Ishikawa (cell line): ENCODE measurements around the gene CROCC2.

Experiments used
- EP300 ChIP-seq: IDR thresholded peaks from 2 replicates; pipeline ENCODE4 v1.6.1; 2012; ENCODE audit warnings: borderline replicate concordance
- FOXM1 ChIP-seq: IDR thresholded peaks from 2 replicates; pipeline ENCODE4 v1.6.1; 2012; ENCODE audit warnings: low read depth, borderline replicate concordance
- MAX ChIP-seq: IDR thresholded peaks from 2 replicates; pipeline ENCODE4 v1.6.1; 2012
- NFIC ChIP-seq: IDR thresholded peaks from 2 replicates; pipeline ENCODE4 v1.6.1; 2012
- TAF1 ChIP-seq: IDR thresholded peaks from 2 replicates; pipeline ENCODE4 v1.6.1; 2012; ENCODE audit warnings: low read depth, mild to moderate bottlenecking
- TCF12 ChIP-seq: IDR thresholded peaks from 2 replicates; pipeline ENCODE4 v1.6.1; 2012; ENCODE audit warnings: low read depth

GRCh38 chr2:241019441-241020139 is 113.5 kb downstream of the CROCC2 start:
- TF ChIP-seq TAF1 (no peak), NFIC (no peak), MAX (no peak), EP300 (no peak), FOXM1 (no peak), TCF12 (no peak)
